HEK293T (cell line): ENCODE results near the gene SLC10A1.

Source experiments
- BHLHE40 ChIP-seq: fragments of 450-650 bp; IDR thresholded peaks from 2 replicates; pipeline ENCODE4 v1.6.1; 2016; ENCODE audit warnings: mild to moderate bottlenecking, moderate library complexity, borderline replicate concordance
- FOXM1 ChIP-seq: fragments of 450-650 bp; IDR thresholded peaks from 2 replicates; pipeline ENCODE4 v1.6.1; 2017; ENCODE audit warnings: mild to moderate bottlenecking, borderline replicate concordance

- TF ChIP-seq FOXM1: no peak
- TF ChIP-seq BHLHE40: no peak
Observed at GRCh38 chr14:69811868-69812252, 14.8 kb upstream of the SLC10A1 start.
